SK-N-SH (cell line): ENCODE measurements around the gene GPR63.

ENCODE experiments used
- CTCF ChIP-seq: fragments of 200-600 bp; sonication (generic); IDR thresholded peaks from 2 replicates; pipeline ENCODE4 v1.6.1; 2017; ENCODE audit warnings: antibody characterized with exemption, mild to moderate bottlenecking, moderate library complexity
- ELF1 ChIP-seq: IDR thresholded peaks from 2 replicates; pipeline ENCODE4 v1.4.0; 2012
- EP300 ChIP-seq, 2 experiments: IDR thresholded peaks; 2 replicates each; pipeline versions ENCODE4 v1.4.0 to v1.6.1; 2012; ENCODE audit warnings: borderline replicate concordance in 1 of 2, low read depth in 1 of 2, low read length in 1 of 2
- IRF3 ChIP-seq: fragments of 150-350 bp; IDR thresholded peaks from 2 replicates; pipeline ENCODE4 v1.6.1; 2016; ENCODE audit warnings: mild to moderate bottlenecking, low read depth, low read length
- MAX ChIP-seq: IDR thresholded peaks from 2 replicates; pipeline ENCODE4 v1.4.0; 2012; ENCODE audit warnings: low read depth
- MEF2A ChIP-seq: IDR thresholded peaks from 2 replicates; pipeline ENCODE4 v1.4.0; 2012; ENCODE audit warnings: low read depth, borderline replicate concordance
- POLR2AphosphoS5 ChIP-seq: IDR thresholded peaks from 2 replicates; pipeline ENCODE4 v1.6.1; 2012; ENCODE audit warnings: low read depth, low read length
- RCOR1 ChIP-seq: fragments of 150-350 bp; IDR thresholded peaks from 2 replicates; pipeline ENCODE4 v1.6.1; 2017; ENCODE audit warnings: antibody characterized with exemption, low read length
- REST ChIP-seq: IDR thresholded peaks from 2 replicates; pipeline ENCODE4 v1.6.1; 2012; ENCODE audit warnings: mild to moderate bottlenecking, low read depth, low read length, moderate library complexity
- RFX5 ChIP-seq: IDR thresholded peaks from 2 replicates; pipeline ENCODE4 v1.6.1; 2012; ENCODE audit warnings: mild to moderate bottlenecking, improper control_type of control experiment, low read length
- RXRA ChIP-seq: IDR thresholded peaks from 2 replicates; pipeline ENCODE4 v1.4.0; 2012; ENCODE audit warnings: low read depth, mild to moderate bottlenecking, borderline replicate concordance
- SMC3 ChIP-seq: IDR thresholded peaks from 2 replicates; pipeline ENCODE4 v1.6.1; 2012; ENCODE audit warnings: low read depth, low read length, improper control_type of control experiment
- TAF1 ChIP-seq: IDR thresholded peaks from 2 replicates; pipeline ENCODE4 v1.6.1; 2012; ENCODE audit warnings: low read depth, mild to moderate bottlenecking, low read length, moderate library complexity, borderline replicate concordance

GRCh38 chr6:96803106-96803481 is 34.2 kb downstream of the GPR63 start:
- TF ChIP-seq CTCF, result no peak
- no peak for TF ChIP-seq TAF1
- TF ChIP-seq POLR2AphosphoS5, result no peak
- no peak for TF ChIP-seq RXRA
- TF ChIP-seq RFX5, result no peak
- no peak for TF ChIP-seq ELF1
- TF ChIP-seq RCOR1, result no peak
- no peak for TF ChIP-seq MEF2A
- TF ChIP-seq REST, result no peak
- TF ChIP-seq MAX, result no peak
- TF ChIP-seq IRF3, result no peak
- no peak for TF ChIP-seq EP300 (IDR thresholded peaks at IDR 0.05; ENCODE audit: borderline replicate concordance in 1 of 2, low read depth in 1 of 2, low read length in 1 of 2)
- no peak for TF ChIP-seq SMC3
